ENCODE measurements around the gene CTTNBP2.

CTTNBP2 gene

GRCh38 chr7:117751775-117752174, 121.5 kb downstream of the CTTNBP2 start:
- Histone ChIP-seq H3K36me3 (ENCODE audit: low read length) (no peaks in the 10 kb centered on the region), H3K27me3 (ENCODE audit: low read length) (no peaks in the 10 kb centered on the region), H2AFZ (ENCODE audit: low read depth, low read length, severe bottlenecking) (no peak overlapping the region), H4K20me1 (ENCODE audit: low read depth, low read length) (no peaks in the 10 kb centered on the region), H3K9me3 (ENCODE audit: insufficient read depth, low read length) (no peaks in the 10 kb centered on the region), H3K4me3 (ENCODE audit: insufficient read depth, low read length, poor library complexity, severe bottlenecking) (no peak overlapping the region), H3K9ac (ENCODE audit: low read length) (no peak overlapping the region), H3K27ac (ENCODE audit: low read depth, low read length) (no peak overlapping the region), H3K4me2 (ENCODE audit: low read depth, low read length, poor library complexity, severe bottlenecking) (no peak overlapping the region), H3K9me2 (replicated peaks; ENCODE audit: insufficient read depth, low read length) (no peaks in the 10 kb centered on the region), H3K79me2 (ENCODE audit: insufficient read depth, low read length) (no peaks in the 10 kb centered on the region), H3F3A (ENCODE audit: insufficient read depth) (no peaks in the 10 kb centered on the region)
- TF ChIP-seq EZH2phosphoT487 (conservative IDR thresholded peaks at IDR 0.05; ENCODE audit: low read length), result no peak
- no peak for TF ChIP-seq CTCF (IDR thresholded peaks at IDR 0.05; ENCODE audit: insufficient read depth, low read length, poor library complexity, severe bottlenecking)

GRCh38 chr7:117750612-117751563, 122.4 kb downstream of the CTTNBP2 start:
- Histone ChIP-seq H3K27ac (ENCODE audit: low read depth, low read length) (no peak overlapping the region), H2AFZ (ENCODE audit: low read depth, low read length, severe bottlenecking) (no peak overlapping the region), H3K9me2 (replicated peaks; ENCODE audit: insufficient read depth, low read length) (no peaks in the 10 kb centered on the region), H3K4me3 (ENCODE audit: insufficient read depth, low read length, poor library complexity, severe bottlenecking) (no peak overlapping the region), H3F3A (ENCODE audit: insufficient read depth) (no peaks in the 10 kb centered on the region), H3K36me3 (ENCODE audit: low read length) (no peaks in the 10 kb centered on the region), H4K20me1 (ENCODE audit: low read depth, low read length) (no peaks in the 10 kb centered on the region), H3K79me2 (ENCODE audit: insufficient read depth, low read length) (no peaks in the 10 kb centered on the region), H3K9ac (ENCODE audit: low read length) (no peak overlapping the region), H3K27me3 (ENCODE audit: low read length) (no peaks in the 10 kb centered on the region), H3K9me3 (ENCODE audit: insufficient read depth, low read length) (no peaks in the 10 kb centered on the region), H3K4me2 (ENCODE audit: low read depth, low read length, poor library complexity, severe bottlenecking) (no peak overlapping the region)
- TF ChIP-seq EZH2phosphoT487 (conservative IDR thresholded peaks at IDR 0.05; ENCODE audit: low read length) (no peak), CTCF (IDR thresholded peaks at IDR 0.05; ENCODE audit: insufficient read depth, low read length, poor library complexity, severe bottlenecking) (peak; percentile 16)

GRCh38 chr7:117741962-117742361, 131.3 kb downstream of the CTTNBP2 start:
- H3K4me3 ChIP-seq (ENCODE audit: insufficient read depth, low read length, poor library complexity, severe bottlenecking), result no peak overlapping the region

More at GRCh38 chr7:117741962-117742361, 131.3 kb downstream of the CTTNBP2 start:
- TF ChIP-seq CTCF (IDR thresholded peaks at IDR 0.05; ENCODE audit: insufficient read depth, low read length, poor library complexity, severe bottlenecking), result no peak
- no peak overlapping the region for H3K9ac ChIP-seq (ENCODE audit: low read length)
- H3K27me3 ChIP-seq (ENCODE audit: low read length), result no peaks in the 10 kb centered on the region
- no peaks in the 10 kb centered on the region for H3K9me3 ChIP-seq (ENCODE audit: insufficient read depth, low read length)
- H3K4me2 ChIP-seq (ENCODE audit: low read depth, low read length, poor library complexity, severe bottlenecking), result no peak overlapping the region
- no peaks in the 10 kb centered on the region for H3K79me2 ChIP-seq (ENCODE audit: insufficient read depth, low read length)
- H2AFZ ChIP-seq (ENCODE audit: low read depth, low read length, severe bottlenecking), result no peak overlapping the region
- no peaks in the 10 kb centered on the region for H3F3A ChIP-seq (ENCODE audit: insufficient read depth)
- H3K36me3 ChIP-seq (ENCODE audit: low read length), result no peaks in the 10 kb centered on the region
- no peak overlapping the region for H3K27ac ChIP-seq (ENCODE audit: low read depth, low read length)
- no peaks in the 10 kb centered on the region for H3K9me2 ChIP-seq (replicated peaks; ENCODE audit: insufficient read depth, low read length)
- no peaks in the 10 kb centered on the region for H4K20me1 ChIP-seq (ENCODE audit: low read depth, low read length)
